H9 (cell line): ENCODE data around the gene LXN. TPM values are rescaled to one million over a fixed set of nuclear protein-coding genes. Genes with fewer than 3 reads are reported as not detected.

Experiments
- DNase-seq: peaks from one replicate; pipeline ENCODE4 v3.0.0-alpha.2; 2017
- H2AFZ ChIP-seq: one replicate; pipeline ENCODE4 v1.6.1; 2013; ENCODE audit warnings: mild to moderate bottlenecking, low read length, control low read depth, moderate library complexity
- H2AK5ac ChIP-seq: 2 replicates; pipeline ENCODE4 v1.6.1; 2013; ENCODE audit warnings: low read length, control low read depth, mixed read lengths; ENCODE audit not compliant: insufficient read length
- H2BK120ac ChIP-seq: one replicate; pipeline ENCODE4 v1.6.1; 2013; ENCODE audit warnings: low read depth, mild to moderate bottlenecking, low read length, control low read depth, inconsistent platforms; ENCODE audit not compliant: poor library complexity, severe bottlenecking
- H2BK12ac ChIP-seq: 2 replicates; pipeline ENCODE4 v1.6.1; 2013; ENCODE audit warnings: low read length, control low read depth, mixed read lengths, low read depth; ENCODE audit not compliant: insufficient read length
- H2BK15ac ChIP-seq: 2 replicates; pipeline ENCODE4 v1.6.1; 2013; ENCODE audit warnings: low read depth, low read length, control low read depth
- H2BK20ac ChIP-seq: one replicate; pipeline ENCODE4 v1.6.1; 2013; ENCODE audit warnings: low read depth, mild to moderate bottlenecking, low read length, control low read depth, inconsistent platforms; ENCODE audit not compliant: poor library complexity, severe bottlenecking
- H2BK5ac ChIP-seq: 2 replicates; pipeline ENCODE4 v1.6.1; 2013; ENCODE audit warnings: low read length, control low read depth, mixed read lengths; ENCODE audit not compliant: insufficient read length
- H3K14ac ChIP-seq: 2 replicates; pipeline ENCODE4 v1.6.1; 2013; ENCODE audit warnings: low read length, control low read depth; ENCODE audit not compliant: insufficient read depth
- H3K18ac ChIP-seq: 2 replicates; pipeline ENCODE4 v1.6.1; 2013; ENCODE audit warnings: low read depth, mild to moderate bottlenecking, mixed read lengths, low read length, control low read depth; ENCODE audit not compliant: insufficient read length
- H3K23ac ChIP-seq: 2 replicates; pipeline ENCODE4 v1.6.1; 2013; ENCODE audit warnings: low read length, control low read depth, mixed read lengths, low read depth; ENCODE audit not compliant: insufficient read length
- H3K23me2 ChIP-seq: 2 replicates; pipeline ENCODE4 v1.6.1; 2013; ENCODE audit warnings: low read depth, mild to moderate bottlenecking, mixed read lengths, low read length, control low read depth; ENCODE audit not compliant: insufficient read length, poor library complexity, severe bottlenecking
- H3K27ac ChIP-seq: 2 replicates; pipeline ENCODE4 v1.5.1; 2013; ENCODE audit warnings: low read length, control low read depth, mixed read lengths, low read depth; ENCODE audit not compliant: insufficient read length
- H3K27me3 ChIP-seq: 2 replicates; pipeline ENCODE4 v1.6.1; 2013; ENCODE audit warnings: low read length, control low read depth, inconsistent platforms; ENCODE audit not compliant: insufficient read depth
- H3K4ac ChIP-seq: 2 replicates; pipeline ENCODE4 v1.6.1; 2013; ENCODE audit warnings: low read depth, mild to moderate bottlenecking, control low read depth, inconsistent platforms, low read length, moderate library complexity
- H3K4me1 ChIP-seq: 2 replicates; pipeline ENCODE4 v1.6.1; 2013; ENCODE audit warnings: low read length, control low read depth, inconsistent platforms; ENCODE audit not compliant: insufficient read depth
- H3K4me2 ChIP-seq: 2 replicates; pipeline ENCODE4 v1.6.1; 2013; ENCODE audit warnings: low read length, control low read depth, mixed read lengths; ENCODE audit not compliant: insufficient read length, insufficient read depth
- H3K56ac ChIP-seq: 2 replicates; pipeline ENCODE4 v1.6.1; 2013; ENCODE audit warnings: low read depth, mild to moderate bottlenecking, mixed read lengths, low read length, control low read depth; ENCODE audit not compliant: insufficient read length
- H3K79me1 ChIP-seq: 2 replicates; pipeline ENCODE4 v1.6.1; 2013; ENCODE audit warnings: low read depth, mild to moderate bottlenecking, moderate library complexity, low read length, control low read depth, inconsistent platforms; ENCODE audit not compliant: insufficient read depth, poor library complexity, severe bottlenecking
- H3K79me2 ChIP-seq: 2 replicates; pipeline ENCODE4 v1.6.1; 2013; ENCODE audit warnings: low read length, control low read depth, inconsistent platforms; ENCODE audit not compliant: insufficient read depth
- H3K9ac ChIP-seq: 2 replicates; pipeline ENCODE4 v1.6.1; 2013; ENCODE audit warnings: low read length, control low read depth, mixed read lengths; ENCODE audit not compliant: insufficient read length; ENCODE audit errors: extremely low read depth
- H3K9me3 ChIP-seq: one replicate; pipeline ENCODE4 v1.6.1; 2013; ENCODE audit warnings: low read depth, low read length, inconsistent platforms; ENCODE audit not compliant: control insufficient read depth
- H3T11ph ChIP-seq: one replicate; pipeline ENCODE4 v1.6.1; 2013; ENCODE audit warnings: mild to moderate bottlenecking, low read length, control low read depth, inconsistent platforms
- H4K20me1 ChIP-seq: one replicate; pipeline ENCODE4 v1.6.1; 2013; ENCODE audit not compliant: control insufficient read depth, insufficient read length, insufficient read depth
- H4K5ac ChIP-seq: 2 replicates; pipeline ENCODE4 v1.6.1; 2013; ENCODE audit warnings: low read depth, mild to moderate bottlenecking, mixed read lengths, low read length, control low read depth; ENCODE audit not compliant: insufficient read length
- H4K8ac ChIP-seq: replicated peaks from 2 replicates; pipeline ENCODE4 v1.6.1; 2013; ENCODE audit warnings: low read length, control low read depth, mixed read lengths, low read depth; ENCODE audit not compliant: insufficient read length
- H4K91ac ChIP-seq: 2 replicates; pipeline ENCODE4 v1.6.1; 2013; ENCODE audit warnings: low read depth, mild to moderate bottlenecking, moderate library complexity, mixed read lengths, low read length, control low read depth; ENCODE audit not compliant: insufficient read length
- H3K27ac Mint-ChIP-seq, 3 experiments: 2 replicates in 2 of 3; 3 replicates in 1 of 3; pipeline ENCODE4 v1.8.0; 2020 to 2021; ENCODE audit warnings: mixed read lengths in 3 of 3, mild to moderate bottlenecking in 1 of 3, moderate library complexity in 1 of 3
- H3K27me3 Mint-ChIP-seq: 2 replicates; pipeline ENCODE4 v1.8.0; 2021; ENCODE audit warnings: low read depth, mild to moderate bottlenecking, moderate library complexity, mixed read lengths
- H3K36me3 Mint-ChIP-seq, 3 experiments: 2 replicates in 2 of 3; 3 replicates in 1 of 3; pipeline ENCODE4 v1.8.0; 2020 to 2021; ENCODE audit warnings: low read depth in 3 of 3, mixed read lengths in 3 of 3; ENCODE audit not compliant: insufficient read depth in 1 of 3
- H3K4me1 Mint-ChIP-seq, 2 experiments: 2 replicates each; pipeline ENCODE4 v1.8.0; 2020; ENCODE audit warnings: mixed read lengths in 2 of 2
- H3K4me3 Mint-ChIP-seq, 2 experiments: 2 replicates in 1 of 2; 3 replicates in 1 of 2; pipeline ENCODE4 v1.8.0; 2020 to 2021; ENCODE audit warnings: mild to moderate bottlenecking in 2 of 2, mixed read lengths in 2 of 2, moderate library complexity in 1 of 2
- H3K9me3 Mint-ChIP-seq, 2 experiments: 2 replicates in 1 of 2; 3 replicates in 1 of 2; pipeline ENCODE4 v1.8.0; 2020; ENCODE audit warnings: mild to moderate bottlenecking in 2 of 2, mixed read lengths in 2 of 2, moderate library complexity in 1 of 2
- CTCF ChIP-seq: fragments of 200-600 bp; sonication (generic); conservative IDR thresholded peaks from 3 replicates; pipeline ENCODE4 v1.8.0; 2021; ENCODE audit warnings: antibody characterized with exemption, mild to moderate bottlenecking
- WGBS: extraction: QIAGEN DNeasy Blood & Tissue Kit; methylation state at CpG from one replicate; pipeline ENCODE4 v1.1.7; 2013; ENCODE audit warnings: missing lambda C conversion rate, low lambda C conversion rate, mixed read lengths; ENCODE audit not compliant: insufficient read length; ENCODE audit errors: extremely low coverage; 5-methylcytosine and 5-hydroxymethylcytosine counted together
- total RNA-seq: library from RNA; stranded (reverse); gene quantifications from 2 replicates; pipeline ENCODE4 v1.2.1, GENCODE V29; 2021

Gene LXN
- total RNA-seq, 1 experiment from 2014 or later = 6.7 TPM

GRCh38 chr3:158679547-158680000 is 7.1 kb upstream of the LXN start:
- Mint-ChIP-seq H3K4me3 (no peak overlapping the region), H3K36me3 (peaks cover 0 to 8% (median 0%) of the 10 kb centered on the region in 3 experiments; a peak in 2 of 7 replicates), H3K27ac (no peak overlapping the region), H3K4me1 (no peaks in the 10 kb centered on the region), H3K9me3 (no peaks in the 10 kb centered on the region), H3K27me3 (no peaks in the 10 kb centered on the region)
- Histone ChIP-seq H3K14ac (no peak overlapping the region), H2BK5ac (no peak overlapping the region), H2BK20ac (no peak overlapping the region), H3K56ac (no peak overlapping the region), H4K8ac (no peak overlapping the region), H2AFZ (no peak overlapping the region), H3K4me2 (no peak overlapping the region), H4K20me1 (no peaks in the 10 kb centered on the region), H3K23me2 (no peaks in the 10 kb centered on the region), H3T11ph (no peak overlapping the region), H3K79me2 (no peaks in the 10 kb centered on the region), H3K9ac (no peak overlapping the region), H4K91ac (no peak overlapping the region), H3K79me1 (no peaks in the 10 kb centered on the region), H3K27ac (no peak overlapping the region), H3K4ac (no peak overlapping the region), H3K23ac (no peak overlapping the region), H2BK15ac (no peak overlapping the region), H3K4me1 (no peaks in the 10 kb centered on the region), H2BK12ac (no peak overlapping the region), H4K5ac (no peak overlapping the region), H3K9me3 (no peaks in the 10 kb centered on the region), H2AK5ac (no peak overlapping the region), H3K27me3 (no peaks in the 10 kb centered on the region), H2BK120ac (no peak overlapping the region), H3K18ac (no peak overlapping the region)
- no peak for DNase-seq
- no peak for TF ChIP-seq CTCF
- no CpG with 5 or more reads among the region's 1 CpG for WGBS
